Uterus (tissue), 4 donors: Measurements from ENCODE around the gene HYDIN. TPM values are rescaled to one million over a fixed set of nuclear protein-coding genes. Genes with fewer than 3 reads are reported as not detected.

Experiments used
- DNase-seq, 2 donors: peaks; one replicate each; pipeline ENCODE4 v3.0.0-alpha.2; 2019 to 2020
- H3K27ac ChIP-seq, 2 donors: fragments of 200-600 bp; sonication (generic); 1 replicate in 1 of 2; 2 replicates in 1 of 2; pipeline ENCODE4 v1.5.1; 2016 to 2018
- H3K27me3 ChIP-seq, 2 donors: fragments of 200-600 bp; sonication (generic); one replicate each; pipeline ENCODE4 v1.5.1; 2018 to 2019; ENCODE audit warnings: control low read depth in 1 of 2
- H3K36me3 ChIP-seq, 2 donors: fragments of 200-600 bp; sonication (generic); one replicate each; pipeline ENCODE4 v1.5.1; 2019; ENCODE audit warnings: control low read depth in 1 of 2
- H3K4me1 ChIP-seq, 2 donors: fragments of 200-600 bp; sonication (generic); one replicate each; pipeline ENCODE4 v1.5.1; 2018 to 2019; ENCODE audit warnings: control low read depth in 1 of 2
- H3K4me3 ChIP-seq, 2 donors: fragments of 200-600 bp; sonication (generic); 1 replicate in 1 of 2; 2 replicates in 1 of 2; pipeline ENCODE4 v1.5.1; 2018 to 2019; ENCODE audit warnings: mild to moderate bottlenecking in 1 of 2
- H3K9me3 ChIP-seq, 2 donors: fragments of 200-600 bp; sonication (generic); one replicate each; pipeline ENCODE4 v1.5.1; 2019; ENCODE audit warnings: control low read depth in 1 of 2
- CTCF ChIP-seq, 4 experiments: fragments of 200-600 bp in 2 of 4; fragments of 450-650 bp in 2 of 4; sonication (generic) in 2 of 4; IDR thresholded peaks; one replicate each; pipeline ENCODE4 v1.5.1; 2016 to 2019; ENCODE audit warnings: antibody characterized with exemption in 4 of 4, mild to moderate bottlenecking in 2 of 4, moderate library complexity in 1 of 4
- POLR2A ChIP-seq, 2 donors: fragments of 450-650 bp; IDR thresholded peaks; one replicate each; pipeline ENCODE4 v1.6.1; 2016; ENCODE audit warnings: antibody characterized with exemption in 2 of 2, mild to moderate bottlenecking in 1 of 2, moderate library complexity in 1 of 2
- intact Hi-C: fragments of 100-400 bp; cut with DNase I; formaldehyde crosslinking; loops from one replicate; pipeline ENCODE4 v1.15.1; 2023; ENCODE audit warnings: low total_unique reads
- total RNA-seq, 4 donors: library from RNA; depleted of rRNA in 3 of 4; stranded (reverse); fragments of >200 nt in 3 of 4; gene quantifications; one replicate each; pipeline versions ENCODE4 v1.1.0 to v1.2.4, GENCODE V29; 2014 to 2023
- donor health status: DM: yes; HTN: yes; CAD: no.

Gene HYDIN
- total RNA-seq, 4 donors from 2014 or later: under 0.01 to 23.6 (median 8.8) TPM

- intact Hi-C loops: no loop called here
- Histone ChIP-seq H3K4me1 (no peaks in the 10 kb centered on the region), H3K9me3 (no peaks in the 10 kb centered on the region), H3K27me3 (no peaks in the 10 kb centered on the region), H3K4me3 (no peak overlapping the region), H3K36me3 (no peaks in the 10 kb centered on the region), H3K27ac (no peak overlapping the region)
- DNase-seq: no peak
- TF ChIP-seq POLR2A (IDR thresholded peaks at IDR 0.05) (no peak), CTCF (IDR thresholded peaks at IDR 0.05) (no peak)
Observed at GRCh38 chr16:70768203-70768580, 462.3 kb downstream of the HYDIN start.

- TF ChIP-seq POLR2A (IDR thresholded peaks at IDR 0.05) (no peak), CTCF (IDR thresholded peaks at IDR 0.05) (no peak)
- H3K27ac ChIP-seq: no peak overlapping the region
- no peak for DNase-seq
- no peak overlapping the region for H3K4me3 ChIP-seq
- intact Hi-C loops: no loop called here
- H3K27me3 ChIP-seq: no peaks in the 10 kb centered on the region
- H3K36me3 ChIP-seq: no peaks in the 10 kb centered on the region
- H3K4me1 ChIP-seq: no peaks in the 10 kb centered on the region
- no peaks in the 10 kb centered on the region for H3K9me3 ChIP-seq
Observed at GRCh38 chr16:70767377-70768202, 462.9 kb downstream of the HYDIN start.

- no peaks in the 10 kb centered on the region for H3K36me3 ChIP-seq
- TF ChIP-seq CTCF (IDR thresholded peaks at IDR 0.05): no peak
- no peak for TF ChIP-seq POLR2A (IDR thresholded peaks at IDR 0.05)
- H3K4me1 ChIP-seq: no peaks in the 10 kb centered on the region
- intact Hi-C loops: no loop called here
- no peak for DNase-seq
- no peaks in the 10 kb centered on the region for H3K9me3 ChIP-seq
- no peaks in the 10 kb centered on the region for H3K27me3 ChIP-seq
- no peak overlapping the region for H3K4me3 ChIP-seq
- no peak overlapping the region for H3K27ac ChIP-seq
Observed at GRCh38 chr16:70766658-70767057, 463.9 kb downstream of the HYDIN start.

- DNase-seq: no peak
- intact Hi-C loops: no loop called here
- Histone ChIP-seq H3K4me3 (no peak overlapping the region), H3K36me3 (no peaks in the 10 kb centered on the region), H3K27ac (no peak overlapping the region), H3K27me3 (no peaks in the 10 kb centered on the region), H3K4me1 (no peaks in the 10 kb centered on the region), H3K9me3 (no peaks in the 10 kb centered on the region)
- TF ChIP-seq POLR2A (IDR thresholded peaks at IDR 0.05) (no peak), CTCF (IDR thresholded peaks at IDR 0.05) (no peak)
Observed at GRCh38 chr16:70766176-70766575, 464.3 kb downstream of the HYDIN start.

GRCh38 chr16:70765491-70765890, 465.0 kb downstream of the HYDIN start:
- TF ChIP-seq CTCF (IDR thresholded peaks at IDR 0.05) (no peak), POLR2A (IDR thresholded peaks at IDR 0.05) (no peak)
- Histone ChIP-seq H3K27me3 (no peaks in the 10 kb centered on the region), H3K9me3 (no peaks in the 10 kb centered on the region), H3K36me3 (no peaks in the 10 kb centered on the region), H3K4me3 (no peak overlapping the region), H3K27ac (no peak overlapping the region), H3K4me1 (no peaks in the 10 kb centered on the region)
- DNase-seq: no peak
- intact Hi-C loops: no loop called here
